Trophoblast cell (in vitro differentiated cells and primary cell): Measurements from ENCODE around the gene KRTAP10-12.

Experiments used
- DNase-seq, 2 donors: peaks; one replicate each; pipeline ENCODE4 v3.0.0-alpha.2; 2016
- H2AFZ ChIP-seq: 2 replicates; pipeline ENCODE4 v1.6.1; 2013; ENCODE audit warnings: low read length, moderate library complexity, mild to moderate bottlenecking; ENCODE audit not compliant: insufficient read depth, poor library complexity
- H2AK5ac ChIP-seq: 2 replicates; pipeline ENCODE4 v1.6.1; 2013; ENCODE audit warnings: mild to moderate bottlenecking, low read length
- H2BK120ac ChIP-seq: 2 replicates; pipeline ENCODE4 v1.6.1; 2013; ENCODE audit warnings: low read length, mild to moderate bottlenecking, moderate library complexity; ENCODE audit not compliant: insufficient read depth, poor library complexity
- H2BK12ac ChIP-seq: 2 replicates; pipeline ENCODE4 v1.6.1; 2013; ENCODE audit warnings: mild to moderate bottlenecking, low read length, moderate library complexity
- H2BK5ac ChIP-seq: 2 replicates; pipeline ENCODE4 v1.6.1; 2013; ENCODE audit warnings: low read length, low read depth, moderate library complexity, mild to moderate bottlenecking; ENCODE audit not compliant: poor library complexity
- H3K14ac ChIP-seq: 2 replicates; pipeline ENCODE4 v1.6.1; 2013; ENCODE audit warnings: mild to moderate bottlenecking, low read length
- H3K18ac ChIP-seq: 2 replicates; pipeline ENCODE4 v1.6.1; 2013; ENCODE audit warnings: mild to moderate bottlenecking, low read length
- H3K23ac ChIP-seq: 2 replicates; pipeline ENCODE4 v1.6.1; 2013; ENCODE audit warnings: low read length
- H3K27ac ChIP-seq: 2 replicates; pipeline ENCODE4 v1.5.1; 2013; ENCODE audit warnings: low read depth, mild to moderate bottlenecking, inconsistent platforms, low read length, moderate library complexity
- H3K27me3 ChIP-seq: 2 replicates; pipeline ENCODE4 v1.6.1; 2013; ENCODE audit warnings: inconsistent platforms, mild to moderate bottlenecking, low read length, moderate library complexity; ENCODE audit not compliant: insufficient read depth
- H3K36me3 ChIP-seq, 2 experiments: 1 replicate in 1 of 2; 2 replicates in 1 of 2; pipeline ENCODE4 v1.6.1; 2013; ENCODE audit warnings: low read length in 2 of 2, mild to moderate bottlenecking in 2 of 2, moderate library complexity in 1 of 2; ENCODE audit not compliant: insufficient read depth in 2 of 2, control insufficient read depth in 1 of 2
- H3K4ac ChIP-seq: 2 replicates; pipeline ENCODE4 v1.6.1; 2013; ENCODE audit warnings: low read depth, mild to moderate bottlenecking, low read length, moderate library complexity
- H3K4me1 ChIP-seq, 2 experiments: 1 replicate in 1 of 2; 2 replicates in 1 of 2; pipeline ENCODE4 v1.6.1; 2013; ENCODE audit warnings: low read length in 2 of 2, mild to moderate bottlenecking in 2 of 2, moderate library complexity in 1 of 2; ENCODE audit not compliant: insufficient read depth in 2 of 2, control insufficient read depth in 1 of 2
- H3K4me2 ChIP-seq: 2 replicates; pipeline ENCODE4 v1.6.1; 2013; ENCODE audit warnings: inconsistent platforms, mild to moderate bottlenecking, low read length, moderate library complexity
- H3K4me3 ChIP-seq: 2 replicates; pipeline ENCODE4 v1.5.1; 2013; ENCODE audit warnings: mild to moderate bottlenecking, low read depth, low read length, inconsistent platforms
- H3K79me1 ChIP-seq: one replicate; pipeline ENCODE4 v1.6.1; 2013; ENCODE audit warnings: low read length
- H3K79me2 ChIP-seq: 2 replicates; pipeline ENCODE4 v1.6.1; 2013; ENCODE audit warnings: low read length, mild to moderate bottlenecking; ENCODE audit not compliant: control insufficient read depth, insufficient read depth, poor library complexity
- H3K9ac ChIP-seq: 2 replicates; pipeline ENCODE4 v1.6.1; 2013; ENCODE audit warnings: mild to moderate bottlenecking, low read length
- H3K9me3 ChIP-seq: 2 replicates; pipeline ENCODE4 v1.6.1; 2013; ENCODE audit warnings: low read depth, mild to moderate bottlenecking, control low read depth, inconsistent platforms, low read length; ENCODE audit not compliant: insufficient read depth
- H4K12ac ChIP-seq: 2 replicates; pipeline ENCODE4 v1.6.1; 2013; ENCODE audit warnings: low read depth, mild to moderate bottlenecking, low read length, moderate library complexity
- H4K8ac ChIP-seq: 2 replicates; pipeline ENCODE4 v1.6.1; 2013; ENCODE audit warnings: low read depth, mild to moderate bottlenecking, low read length, moderate library complexity
- H4K91ac ChIP-seq: one replicate; pipeline ENCODE4 v1.6.1; 2013; ENCODE audit warnings: low read depth, mild to moderate bottlenecking, low read length, moderate library complexity
- WGBS: extraction: QIAGEN DNeasy Blood & Tissue Kit; methylation state at CpG from one replicate; pipeline ENCODE4 v1.1.7; 2013; ENCODE audit warnings: missing lambda C conversion rate; ENCODE audit not compliant: insufficient read length, insufficient coverage; ENCODE audit errors: extremely low coverage; 5-methylcytosine and 5-hydroxymethylcytosine counted together

The KRTAP10-12 gene

DNA sequence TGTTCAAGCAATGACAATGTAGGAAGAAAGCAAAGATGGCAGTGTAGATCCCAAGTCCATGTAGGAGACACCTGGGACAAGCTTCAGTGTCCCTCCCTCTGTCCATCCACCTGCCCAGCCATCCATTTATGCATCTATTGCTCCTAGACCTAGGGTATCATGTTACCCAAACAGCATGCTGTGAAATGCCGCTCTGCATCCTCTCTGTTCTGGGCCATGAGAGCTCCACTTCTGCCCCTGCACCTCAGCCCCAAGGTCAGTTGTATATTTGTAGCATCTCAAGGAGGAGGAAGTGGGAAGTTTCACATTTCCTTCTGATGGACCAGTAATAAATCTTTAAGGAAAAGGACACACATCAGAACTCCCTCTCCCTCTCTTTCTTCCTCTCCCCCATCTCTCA, 42.3 kb downstream of the KRTAP10-12 start:
- H2BK120ac ChIP-seq = no peak overlapping the region
- H2BK12ac ChIP-seq = no peak overlapping the region
- WGBS = no CpG with 5 or more reads among the region's 1 CpG
- H3K9me3 ChIP-seq = peaks cover 39% of the 10 kb centered on the region
- H3K4me3 ChIP-seq = peak overlapping the region; percentile 10
- no peak overlapping the region for H3K27ac ChIP-seq
- H4K91ac ChIP-seq = no peak overlapping the region
- no peak overlapping the region for H3K4ac ChIP-seq
- no peak overlapping the region for H2AFZ ChIP-seq
- H4K8ac ChIP-seq = no peak overlapping the region
- no peak for DNase-seq
- H3K79me2 ChIP-seq = no peaks in the 10 kb centered on the region
- H2BK5ac ChIP-seq = no peak overlapping the region
- no peak overlapping the region for H3K4me2 ChIP-seq
- no peak overlapping the region for H3K14ac ChIP-seq
- H3K9ac ChIP-seq = no peak overlapping the region
- H3K79me1 ChIP-seq = no peaks in the 10 kb centered on the region
- H3K23ac ChIP-seq = no peak overlapping the region
- no peak overlapping the region for H4K12ac ChIP-seq
- no peak overlapping the region for H2AK5ac ChIP-seq
- no peaks in the 10 kb centered on the region for H3K36me3 ChIP-seq
- H3K27me3 ChIP-seq = peaks cover 2% of the 10 kb centered on the region
- H3K18ac ChIP-seq = no peak overlapping the region
- H3K4me1 ChIP-seq = no peaks in the 10 kb centered on the region

DNA sequence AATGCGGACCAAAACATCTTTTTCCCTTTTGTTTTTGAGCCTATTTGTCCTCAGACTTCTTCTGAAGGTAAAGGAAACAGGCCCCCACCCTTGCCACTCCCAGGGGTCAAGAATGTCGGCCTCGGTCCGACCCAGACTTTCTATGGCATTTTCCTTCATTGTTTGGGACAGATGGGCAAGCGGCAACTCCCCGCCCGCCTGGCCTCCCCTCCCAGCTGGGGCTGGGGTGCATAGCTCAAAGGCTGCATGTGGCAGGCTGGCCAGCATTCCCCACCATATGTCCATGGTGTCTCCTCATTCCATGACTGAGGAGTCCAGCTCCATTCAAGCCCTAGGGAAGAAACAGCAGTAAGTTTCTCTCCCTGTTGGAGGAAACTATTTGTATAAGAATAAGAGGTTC, 43.8 kb downstream of the KRTAP10-12 start:
- Histone ChIP-seq H3K23ac (no peak overlapping the region), H3K4me2 (no peak overlapping the region), H2BK5ac (no peak overlapping the region), H3K79me2 (no peaks in the 10 kb centered on the region), H3K9ac (no peak overlapping the region), H2AFZ (no peak overlapping the region), H3K4ac (no peak overlapping the region), H3K9me3 (peaks cover 32% of the 10 kb centered on the region), H3K4me1 (no peaks in the 10 kb centered on the region), H3K4me3 (no peak overlapping the region), H4K91ac (no peak overlapping the region), H2BK120ac (no peak overlapping the region), H2BK12ac (no peak overlapping the region), H3K27ac (no peak overlapping the region), H3K36me3 (no peaks in the 10 kb centered on the region), H3K14ac (no peak overlapping the region), H2AK5ac (no peak overlapping the region), H3K18ac (no peak overlapping the region), H4K12ac (no peak overlapping the region), H3K79me1 (no peaks in the 10 kb centered on the region), H3K27me3 (peaks cover 2% of the 10 kb centered on the region), H4K8ac (no peak overlapping the region)
- no CpG with 5 or more reads among the region's 7 CpGs for WGBS
- DNase-seq = no peak

DNA sequence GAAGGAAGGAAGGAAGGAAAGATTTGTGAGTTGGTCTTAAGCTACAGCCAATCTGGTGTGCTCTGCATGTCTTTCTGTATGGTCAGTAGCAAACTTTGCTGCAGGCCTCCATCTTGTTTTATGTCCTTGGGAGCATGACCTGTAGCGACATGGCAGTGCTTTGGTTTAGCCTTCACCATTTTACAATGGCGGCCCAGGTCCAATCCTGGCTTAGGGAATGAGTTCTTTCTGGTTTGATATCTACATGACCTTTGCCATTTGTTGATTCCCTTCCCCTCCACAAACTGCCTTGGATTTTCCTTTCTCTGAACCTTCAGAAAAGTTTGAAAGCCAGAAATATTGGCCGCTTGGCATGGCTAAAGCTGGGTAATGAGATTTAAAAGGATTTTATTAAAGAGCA, 44.9 kb downstream of the KRTAP10-12 start:
- Histone ChIP-seq H3K4me2 (no peak overlapping the region), H2AFZ (no peak overlapping the region), H3K79me2 (no peaks in the 10 kb centered on the region), H3K18ac (no peak overlapping the region), H4K91ac (no peak overlapping the region), H3K14ac (no peak overlapping the region), H2BK12ac (no peak overlapping the region), H3K27ac (no peak overlapping the region), H3K4ac (no peak overlapping the region), H3K4me1 (no peaks in the 10 kb centered on the region), H3K9ac (no peak overlapping the region), H2AK5ac (no peak overlapping the region), H2BK120ac (no peak overlapping the region), H3K23ac (no peak overlapping the region), H3K36me3 (no peaks in the 10 kb centered on the region), H3K4me3 (no peak overlapping the region), H4K12ac (no peak overlapping the region), H3K9me3 (peaks cover 24% of the 10 kb centered on the region), H3K27me3 (peaks cover 2% of the 10 kb centered on the region), H4K8ac (no peak overlapping the region), H3K79me1 (no peaks in the 10 kb centered on the region), H2BK5ac (no peak overlapping the region)
- WGBS = no CpG with 5 or more reads among the region's 3 CpGs
- DNase-seq = no peak

DNA sequence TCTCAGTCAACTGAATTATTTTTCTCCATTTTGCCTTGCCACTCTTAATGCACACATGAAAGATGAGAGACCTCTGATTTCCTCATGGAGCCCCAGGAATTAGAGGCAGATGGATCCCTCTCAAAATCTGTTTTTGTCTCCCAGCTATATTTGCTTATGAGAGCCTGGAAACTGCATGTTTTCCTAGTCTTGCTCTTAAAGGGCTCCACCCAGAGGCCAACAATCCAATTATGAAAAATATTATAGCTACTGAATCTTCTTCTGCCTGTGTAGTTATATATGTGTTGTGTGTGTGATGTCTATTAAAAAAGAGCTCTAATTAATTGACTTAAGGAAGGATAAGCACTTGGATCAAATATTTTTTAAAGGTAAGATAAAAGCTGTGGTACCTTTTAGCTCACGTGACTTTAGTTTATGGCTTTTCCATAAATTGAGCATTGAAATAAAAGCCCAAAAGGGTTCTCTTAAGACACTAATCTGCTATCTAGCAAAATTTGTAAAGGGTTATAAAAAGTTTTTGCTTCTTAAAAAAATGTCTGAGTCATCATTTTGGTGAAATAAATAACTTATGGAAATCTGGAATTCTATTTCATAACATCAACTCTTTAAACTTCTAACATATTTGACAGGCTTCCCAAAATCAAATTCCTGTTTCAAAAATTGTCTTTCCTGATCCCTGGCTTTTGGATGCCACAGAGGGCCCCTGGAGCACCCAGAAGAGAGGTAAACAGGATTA, 45.6 kb downstream of the KRTAP10-12 start:
- WGBS = no CpG with 5 or more reads among the region's 1 CpG
- Histone ChIP-seq H2AFZ (no peak overlapping the region), H3K79me2 (no peaks in the 10 kb centered on the region), H2BK120ac (no peak overlapping the region), H3K14ac (no peak overlapping the region), H3K36me3 (no peaks in the 10 kb centered on the region), H2BK5ac (no peak overlapping the region), H3K4ac (no peak overlapping the region), H3K4me3 (no peak overlapping the region), H3K4me2 (no peak overlapping the region), H4K91ac (no peak overlapping the region), H3K79me1 (no peaks in the 10 kb centered on the region), H4K12ac (no peak overlapping the region), H3K27me3 (peaks cover 2% of the 10 kb centered on the region), H3K9ac (no peak overlapping the region), H2AK5ac (no peak overlapping the region), H3K9me3 (peaks cover 22% of the 10 kb centered on the region), H3K18ac (no peak overlapping the region), H3K23ac (no peak overlapping the region), H3K4me1 (no peaks in the 10 kb centered on the region), H4K8ac (no peak overlapping the region), H2BK12ac (no peak overlapping the region), H3K27ac (no peak overlapping the region)
- no peak for DNase-seq
